ENCODE results near the gene SLC4A11.

DNA sequence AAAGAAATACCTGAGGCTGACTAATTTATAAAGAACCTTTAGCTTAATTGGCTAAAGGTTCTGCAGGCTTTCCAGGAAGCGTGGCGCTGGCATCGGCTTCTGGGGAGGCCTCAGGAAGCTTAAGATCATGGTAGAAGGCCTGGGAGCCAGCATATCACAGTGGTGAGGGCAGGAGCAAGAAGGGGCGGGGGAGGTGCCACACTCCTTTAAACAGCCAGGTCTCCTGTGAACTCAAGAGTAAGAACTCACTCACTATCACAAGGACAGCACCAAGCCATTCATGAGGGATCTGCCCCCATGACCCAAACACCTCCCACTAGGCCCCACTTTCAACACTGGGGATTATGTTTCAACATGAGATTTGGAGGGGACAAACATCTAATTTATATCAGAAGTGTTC, 34.4 kb upstream of the SLC4A11 start:
- TF ChIP-seq CTCF (IDR thresholded peaks at IDR 0.05 in 4 of 5, conservative IDR thresholded peaks at IDR 0.05 in 1 of 5) (no peak), POLR2A (IDR thresholded peaks at IDR 0.05) (no peak)

Data from gastrocnemius medialis (tissue), 4 donors.